ENCODE measurements around the gene CNKSR1.
"Not testable (repeated sequence)": the region's sequence is repeated elsewhere in the genome, so short reads cannot be mapped to it uniquely, and the experiment has no call there.

CNKSR1 gene

GRCh38 chr1:26224606-26225005 is 47.3 kb downstream of the CNKSR1 start:
- Histone ChIP-seq H3K4me1 (peaks cover 0 to 25% (median 13%) of the 10 kb centered on the region in 10 experiments; a peak in 12 of 20 replicates), H3K9me3 (replicated peaks in 1 of 11) (no peaks in the 10 kb centered on the region), H3K4me2 (peak overlapping the region in 8 of 11 experiments; percentile 60 to 78 (median 68); a peak in 11 of 22 replicates), H3K9ac (no peak overlapping the region), H3K36me3 (no peaks in the 10 kb centered on the region), H3K27me3 (peaks cover 21 to 38% (median 29%) of the 10 kb centered on the region in 11 experiments), H3K27ac (no peak overlapping the region), H4K20me1 (no peaks in the 10 kb centered on the region), H3K4me3 (peak overlapping the region in 2 of 10 experiments; percentile 37 to 64; a peak in 3 of 20 replicates)
- TF ChIP-seq Cebpa-rat (IDR thresholded peaks at IDR 0.05) = no peak

DNA sequence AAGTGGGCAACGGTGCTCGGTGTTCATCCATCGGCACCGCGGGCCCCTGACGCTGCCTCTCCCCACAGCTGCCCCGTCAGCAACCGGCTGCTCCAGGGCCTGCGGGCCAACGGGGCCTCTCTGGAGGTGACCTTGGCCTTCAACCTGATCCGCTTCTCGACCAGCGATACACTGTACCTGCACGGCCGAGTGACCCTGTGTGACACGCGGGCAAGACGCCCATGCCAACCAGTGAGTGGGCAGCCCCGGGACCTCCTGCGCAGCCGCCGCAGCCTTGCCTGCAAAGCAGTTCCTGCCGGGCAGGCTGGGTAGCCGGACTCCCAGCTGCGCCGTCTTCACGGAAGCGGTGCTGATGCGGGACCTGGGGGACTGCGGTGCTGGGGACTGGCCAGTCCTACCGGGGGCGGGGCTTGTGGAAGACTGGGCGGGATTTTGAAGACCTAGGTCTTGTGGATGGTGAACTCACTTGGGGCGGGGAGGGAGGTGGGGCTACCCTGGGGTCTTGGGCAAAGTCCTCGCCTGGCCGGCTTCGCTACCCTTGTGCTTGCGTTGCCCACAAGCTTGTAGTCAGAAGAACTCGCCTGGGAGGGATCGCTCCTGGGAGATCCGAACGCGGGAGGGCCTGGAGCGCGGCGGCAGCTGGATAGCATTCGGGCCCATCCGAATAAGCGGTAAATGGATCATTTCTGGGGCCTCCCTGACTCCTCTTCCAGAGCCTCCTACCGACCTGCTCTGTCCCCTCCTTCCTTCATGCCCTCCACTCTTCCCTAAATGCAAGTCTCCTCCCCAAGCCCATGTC is 47.9 kb downstream of the CNKSR1 start:
- no peaks in the 10 kb centered on the region for H4K20me1 ChIP-seq
- H3K9me3 ChIP-seq (replicated peaks in 1 of 11) = no peaks in the 10 kb centered on the region
- TF ChIP-seq Cebpa-rat (IDR thresholded peaks at IDR 0.05) = no peak
- H3K27me3 ChIP-seq = peaks cover 21 to 38% (median 29%) of the 10 kb centered on the region in 11 experiments
- H3K27ac ChIP-seq = no peak overlapping the region
- H3K4me3 ChIP-seq = peak overlapping the region in 9 of 10 experiments; percentile 16 to 64 (median 50); a peak in 16 of 20 replicates
- peaks cover 0 to 25% (median 13%) of the 10 kb centered on the region in 10 experiments; a peak in 13 of 20 replicates for H3K4me1 ChIP-seq
- peak overlapping the region in 5 of 11 experiments; percentile 29 to 42 (median 34); a peak in 7 of 22 replicates for H3K9ac ChIP-seq
- H3K4me2 ChIP-seq = peak overlapping the region; percentile 60 to 78 (median 69)
- no peaks in the 10 kb centered on the region for H3K36me3 ChIP-seq

DNA sequence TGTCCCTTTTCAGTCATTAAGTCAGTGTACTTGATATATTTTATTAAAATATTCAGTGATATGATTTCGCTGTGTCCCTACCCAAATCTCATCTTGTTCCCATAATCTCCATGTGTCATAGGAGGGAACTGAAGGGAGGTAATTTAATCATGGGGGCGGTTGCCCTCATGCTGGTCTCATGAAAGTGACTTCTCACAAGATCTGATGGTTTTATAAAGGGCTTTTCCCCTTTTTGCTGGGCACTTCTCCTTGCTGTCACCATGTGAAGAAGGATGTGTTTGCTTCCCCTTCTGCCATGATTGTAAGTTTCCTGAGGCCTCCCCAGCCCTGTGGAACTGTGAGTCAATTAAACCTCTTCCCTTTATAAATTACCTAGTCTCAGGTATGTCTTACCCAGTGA is 53.4 kb downstream of the CNKSR1 start:
- H3K4me1 ChIP-seq = peaks cover 12 to 27% (median 22%) of the 10 kb centered on the region in 10 experiments
- not testable (repeated sequence) for H4K20me1 ChIP-seq, H3K36me3 ChIP-seq, H3K9ac ChIP-seq, H3K4me3 ChIP-seq, H3K4me2 ChIP-seq, H3K27ac ChIP-seq
- peaks cover 8 to 16% (median 13%) of the 10 kb centered on the region in 11 experiments for H3K27me3 ChIP-seq
- H3K9me3 ChIP-seq (replicated peaks in 1 of 11) = peaks cover 0 to 10% (median 0%) of the 10 kb centered on the region in 11 experiments; a peak in 2 of 22 replicates

DNA sequence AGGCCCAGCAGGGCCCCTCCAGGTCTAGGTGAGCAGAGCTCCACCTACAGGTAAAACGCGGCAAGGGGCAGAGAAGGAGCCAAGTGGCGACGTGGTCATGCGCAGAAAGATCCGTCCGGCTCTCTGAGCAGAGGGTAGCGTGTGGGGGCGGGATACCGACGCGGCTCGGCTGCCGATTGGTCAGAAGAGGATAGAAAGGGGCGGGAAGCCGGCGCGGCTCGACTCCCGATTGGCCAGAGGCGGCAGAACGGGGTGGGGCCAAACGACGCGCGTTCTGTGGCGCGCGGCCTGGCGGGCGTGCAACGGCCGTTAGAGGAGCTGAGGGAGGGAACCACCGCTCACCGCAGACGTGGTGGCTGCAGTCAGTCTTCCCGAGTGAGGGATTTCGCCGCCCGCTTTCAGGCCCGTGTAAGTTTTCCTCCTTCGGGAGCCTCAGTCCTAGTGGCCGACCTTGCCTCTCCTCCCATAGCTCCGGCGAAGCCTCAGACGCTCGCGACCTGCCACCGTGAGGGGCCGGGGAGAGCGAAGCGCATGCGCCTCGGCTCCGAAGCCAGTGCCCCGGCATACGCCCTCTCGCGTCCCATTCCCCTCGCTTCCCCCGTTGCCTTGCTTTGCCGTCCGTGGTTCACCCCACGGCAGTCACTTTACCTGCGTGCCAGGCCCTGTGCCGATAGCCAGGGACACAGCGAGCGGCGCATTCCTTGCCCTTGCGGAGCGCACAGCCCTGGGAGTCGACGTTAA is 56.8 kb downstream of the CNKSR1 start, which contains the start of gene CEP85:
Gene CEP85 (plus strand): TSS at position 298 of the 741 bp plus-strand sequence. CDS start 5,584 bp downstream, outside the sequence.
- no peak for TF ChIP-seq Cebpa-rat (IDR thresholded peaks at IDR 0.05)
- Histone ChIP-seq H4K20me1 (peaks cover 0 to 33% (median 9%) of the 10 kb centered on the region in 11 experiments; a peak in 6 of 22 replicates), H3K4me2 (peak within 1 kb of the TSS; percentile 74 to 90 (median 81)), H3K27ac (peak within 1 kb of the TSS; percentile 37 to 88 (median 85); a peak in 21 of 22 replicates), H3K4me3 (peak within 1 kb of the TSS; percentile 63 to 92 (median 80)), H3K9me3 (replicated peaks in 1 of 11) (peaks cover 0 to 10% (median 0%) of the 10 kb centered on the region in 11 experiments; a peak in 2 of 22 replicates), H3K36me3 (peaks cover 0 to 27% (median 6%) of the 10 kb centered on the region in 11 experiments; a peak in 7 of 22 replicates), H3K9ac (peak within 1 kb of the TSS; percentile 83 to 92 (median 87)), H3K27me3 (no peaks in the 10 kb centered on the region), H3K4me1 (peaks cover 28 to 45% (median 37%) of the 10 kb centered on the region in 10 experiments)

DNA sequence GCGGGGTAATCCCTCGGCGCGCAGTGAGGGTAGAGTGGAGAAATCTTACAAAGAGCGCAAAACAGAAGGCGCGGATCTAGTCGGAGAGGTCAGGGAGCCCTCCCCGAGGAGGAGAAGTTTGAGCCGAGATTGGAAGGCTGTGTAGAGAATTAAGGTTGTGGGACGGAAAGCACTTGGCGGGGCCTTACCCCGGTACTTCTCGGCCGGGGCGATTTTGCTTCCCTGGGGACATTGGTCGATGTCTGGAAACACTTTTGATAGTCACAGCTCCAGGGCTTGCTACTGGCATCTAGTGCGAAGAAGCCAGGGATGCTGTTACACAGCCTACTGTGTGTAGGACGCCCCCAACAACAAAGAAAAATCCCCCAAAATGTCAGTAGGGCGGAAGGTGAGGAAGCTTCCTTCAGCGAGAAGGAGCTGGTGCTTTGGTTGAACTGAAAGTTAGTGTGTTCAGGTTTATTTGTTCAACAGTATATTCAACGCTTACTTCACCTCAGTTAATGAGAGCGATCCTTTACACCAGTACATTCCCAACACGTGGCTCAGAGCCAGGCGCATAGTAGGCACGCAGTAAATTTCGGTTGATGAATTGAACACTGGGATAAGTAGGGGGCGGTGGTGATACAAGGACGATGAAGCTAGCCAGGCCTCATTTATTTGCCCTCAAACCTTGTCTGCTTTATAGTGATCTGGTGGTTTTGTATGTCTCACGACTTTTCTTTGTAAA is 57.5 kb downstream of the CNKSR1 start:
- peak overlapping the region; percentile 71 to 90 (median 77) for H3K4me2 ChIP-seq
- TF ChIP-seq Cebpa-rat (IDR thresholded peaks at IDR 0.05) = no peak
- peaks cover 0 to 39% (median 16%) of the 10 kb centered on the region in 11 experiments; a peak in 9 of 22 replicates for H4K20me1 ChIP-seq
- peaks cover 2 to 34% (median 10%) of the 10 kb centered on the region in 11 experiments; a peak in 19 of 22 replicates for H3K36me3 ChIP-seq
- H3K9ac ChIP-seq = peak overlapping the region; percentile 83 to 92 (median 87)
- peak overlapping the region; percentile 37 to 88 (median 85); a peak in 21 of 22 replicates for H3K27ac ChIP-seq
- peaks cover 0 to 10% (median 0%) of the 10 kb centered on the region in 11 experiments; a peak in 2 of 22 replicates for H3K9me3 ChIP-seq (replicated peaks in 1 of 11)
- peaks cover 28 to 45% (median 37%) of the 10 kb centered on the region in 10 experiments for H3K4me1 ChIP-seq
- H3K27me3 ChIP-seq = no peaks in the 10 kb centered on the region
- peak overlapping the region; percentile 63 to 92 (median 80) for H3K4me3 ChIP-seq

DNA sequence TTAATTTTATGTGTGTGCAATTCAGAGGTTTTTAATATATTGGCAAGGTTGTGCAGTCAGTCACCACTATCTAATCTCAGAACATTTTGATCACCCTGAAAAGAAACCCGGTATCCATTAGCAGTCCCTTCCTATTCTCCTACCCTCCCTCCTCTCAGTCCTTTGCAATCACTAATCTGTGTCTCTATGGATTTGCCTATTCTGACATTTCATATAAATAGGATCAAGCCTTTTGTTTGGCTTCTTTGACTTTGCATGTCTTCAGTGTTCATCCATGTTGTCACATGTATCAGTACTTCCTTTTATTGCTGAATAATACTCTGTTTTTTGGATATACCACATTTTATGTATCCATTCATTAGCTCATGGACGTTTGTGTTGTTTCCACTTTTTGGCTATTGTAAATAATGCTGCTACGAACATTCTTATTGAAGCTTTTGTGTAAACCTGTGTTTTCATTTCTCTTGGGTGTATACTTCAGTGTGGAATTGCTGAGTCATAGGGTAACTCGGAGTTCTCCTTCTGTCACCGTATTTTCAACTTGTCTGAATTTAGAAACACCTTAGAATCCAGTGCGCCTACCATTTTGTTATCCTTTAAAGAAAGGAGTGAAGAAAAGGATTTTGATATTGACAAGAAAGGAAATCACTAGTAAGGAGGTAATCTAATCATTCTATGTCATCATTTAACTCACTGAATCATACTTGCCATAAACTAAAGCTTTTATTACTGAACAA is 60.1 kb downstream of the CNKSR1 start:
- Histone ChIP-seq H3K4me1 (peaks cover 28 to 40% (median 37%) of the 10 kb centered on the region in 10 experiments), H3K4me3 (no peak overlapping the region), H3K4me2 (peak overlapping the region in 10 of 11 experiments; percentile 1 to 88 (median 72); a peak in 17 of 22 replicates), H3K27me3 (no peaks in the 10 kb centered on the region), H3K36me3 (peaks cover 4 to 60% (median 36%) of the 10 kb centered on the region in 11 experiments; a peak in 20 of 22 replicates), H4K20me1 (peaks cover 0 to 57% (median 22%) of the 10 kb centered on the region in 11 experiments; a peak in 11 of 22 replicates), H3K9me3 (replicated peaks in 1 of 11) (no peaks in the 10 kb centered on the region), H3K27ac (peak overlapping the region in 4 of 11 experiments; percentile 3 to 46 (median 20); a peak in 2 of 22 replicates), H3K9ac (no peak overlapping the region)
- TF ChIP-seq Cebpa-rat (IDR thresholded peaks at IDR 0.05) = no peak
